HepG2 (cell line): ENCODE data around the gene STYX. TPM values are rescaled to one million over a fixed set of nuclear protein-coding genes. Genes with fewer than 3 reads are reported as not detected.
A peak's percentile ranks its signal among the peaks of the same experiment; 100 is the strongest.

Experiments used
- CSRNP2 ChIP-seq: sonication (generic); formaldehyde crosslinking; conservative IDR thresholded peaks from 2 replicates; pipeline ENCODE4 v1.8.0; 2022; ENCODE audit warnings: low read depth, missing genetic modification reagents
- HMGXB3 ChIP-seq: sonication (generic); formaldehyde crosslinking; IDR thresholded peaks from 2 replicates; pipeline ENCODE4 v1.4.0; 2020; ENCODE audit warnings: missing genetic modification reagents, borderline replicate concordance
- NFKB2 ChIP-seq: sonication (generic); formaldehyde crosslinking; IDR thresholded peaks from 2 replicates; pipeline ENCODE4 v1.4.0; 2020; ENCODE audit warnings: missing genetic modification reagents, borderline replicate concordance
- PPARG ChIP-seq: conservative IDR thresholded peaks from 2 replicates; pipeline ENCODE4 v1.6.1; 2016; ENCODE audit warnings: missing biosample characterization, missing genetic modification reagents
- REXO4 ChIP-seq: sonication (generic); formaldehyde crosslinking; IDR thresholded peaks from 2 replicates; pipeline ENCODE4 v1.8.0; 2022; ENCODE audit warnings: missing genetic modification reagents, mild to moderate bottlenecking, borderline replicate concordance
- ZBTB20 ChIP-seq: sonication (generic); formaldehyde crosslinking; IDR thresholded peaks from 2 replicates; pipeline ENCODE4 v1.8.1; 2023; ENCODE audit warnings: missing genetic modification reagents, low read depth, mild to moderate bottlenecking, borderline replicate concordance
- ZFP62 ChIP-seq: sonication (generic); formaldehyde crosslinking; IDR thresholded peaks from 2 replicates; pipeline ENCODE4 v1.4.0; 2020; ENCODE audit warnings: missing genetic modification reagents
- ZNF431 ChIP-seq: sonication (generic); formaldehyde crosslinking; IDR thresholded peaks from 2 replicates; pipeline ENCODE4 v1.9.0; 2022; ENCODE audit warnings: missing genetic modification reagents, low read depth, mild to moderate bottlenecking, borderline replicate concordance
- ZNF468 ChIP-seq: sonication (generic); formaldehyde crosslinking; IDR thresholded peaks from 2 replicates; pipeline ENCODE4 v1.8.0; 2022; ENCODE audit warnings: mild to moderate bottlenecking, moderate library complexity, missing genetic modification reagents
- ZNF549 ChIP-seq: sonication (generic); formaldehyde crosslinking; IDR thresholded peaks from 2 replicates; pipeline ENCODE4 v1.5.0; 2020; ENCODE audit warnings: missing genetic modification reagents
- polyA plus RNA-seq, 8 experiments: library from polyadenylated mRNA; depleted of rRNA in 3 of 8; stranded (reverse) in 7 of 8; unstranded in 1 of 8; fragments of >200 nt; fragmentation: Illumina TruSeq in 4 of 8; extraction: Trizol in 4 of 8; gene quantifications; 2 replicates each; pipeline versions ENCODE4 v1.2.1 to v1.2.3, GENCODE V29; 2011 to 2016; ENCODE audit warnings: low read depth in 4 of 8, missing spikeins in 1 of 8, mixed read lengths in 1 of 8; ENCODE audit not compliant: insufficient read depth in 1 of 8
- total RNA-seq, 5 experiments: library from RNA; depleted of rRNA; stranded (reverse); fragments of >200 nt; fragmentation: Illumina TruSeq; extraction: Trizol; gene quantifications; 2 replicates each; pipeline ENCODE4 v1.2.3, GENCODE V29; 2016; ENCODE audit warnings: low read depth in 1 of 5
- TF ChIP-seq, protein P1 (sequence below): IDR thresholded peaks from 2 replicates; pipeline ENCODE4 v1.6.1; 2016
- TF ChIP-seq, protein P2 (sequence below): fragments of 450-650 bp; IDR thresholded peaks from 2 replicates; pipeline ENCODE4 v1.6.1; 2017; ENCODE audit warnings: mild to moderate bottlenecking
- TF ChIP-seq, protein P3 (sequence below): sonication (generic); formaldehyde crosslinking; IDR thresholded peaks from 2 replicates; pipeline ENCODE4 v1.4.0; 2020; ENCODE audit warnings: missing genetic modification reagents
- TF ChIP-seq, protein P4 (sequence below): sonication (generic); formaldehyde crosslinking; IDR thresholded peaks from 2 replicates; pipeline ENCODE4 v1.5.1; 2020; ENCODE audit warnings: mild to moderate bottlenecking, missing genetic modification reagents, moderate library complexity

STYX gene
- total and polyA plus RNA-seq, 2 of the 13 experiments (the other 11 are each of a cell fraction or from before 2014, with no cell fraction given) = 6.6 to 10.9 TPM

- TF ChIP-seq, protein P1, sequence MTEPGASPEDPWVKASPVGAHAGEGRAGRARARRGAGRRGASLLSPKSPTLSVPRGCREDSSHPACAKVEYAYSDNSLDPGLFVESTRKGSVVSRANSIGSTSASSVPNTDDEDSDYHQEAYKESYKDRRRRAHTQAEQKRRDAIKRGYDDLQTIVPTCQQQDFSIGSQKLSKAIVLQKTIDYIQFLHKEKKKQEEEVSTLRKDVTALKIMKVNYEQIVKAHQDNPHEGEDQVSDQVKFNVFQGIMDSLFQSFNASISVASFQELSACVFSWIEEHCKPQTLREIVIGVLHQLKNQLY (CRISPR knock-in tag) = no peak; the same call in 1 of the 2 replicates
- TF ChIP-seq, protein P2, sequence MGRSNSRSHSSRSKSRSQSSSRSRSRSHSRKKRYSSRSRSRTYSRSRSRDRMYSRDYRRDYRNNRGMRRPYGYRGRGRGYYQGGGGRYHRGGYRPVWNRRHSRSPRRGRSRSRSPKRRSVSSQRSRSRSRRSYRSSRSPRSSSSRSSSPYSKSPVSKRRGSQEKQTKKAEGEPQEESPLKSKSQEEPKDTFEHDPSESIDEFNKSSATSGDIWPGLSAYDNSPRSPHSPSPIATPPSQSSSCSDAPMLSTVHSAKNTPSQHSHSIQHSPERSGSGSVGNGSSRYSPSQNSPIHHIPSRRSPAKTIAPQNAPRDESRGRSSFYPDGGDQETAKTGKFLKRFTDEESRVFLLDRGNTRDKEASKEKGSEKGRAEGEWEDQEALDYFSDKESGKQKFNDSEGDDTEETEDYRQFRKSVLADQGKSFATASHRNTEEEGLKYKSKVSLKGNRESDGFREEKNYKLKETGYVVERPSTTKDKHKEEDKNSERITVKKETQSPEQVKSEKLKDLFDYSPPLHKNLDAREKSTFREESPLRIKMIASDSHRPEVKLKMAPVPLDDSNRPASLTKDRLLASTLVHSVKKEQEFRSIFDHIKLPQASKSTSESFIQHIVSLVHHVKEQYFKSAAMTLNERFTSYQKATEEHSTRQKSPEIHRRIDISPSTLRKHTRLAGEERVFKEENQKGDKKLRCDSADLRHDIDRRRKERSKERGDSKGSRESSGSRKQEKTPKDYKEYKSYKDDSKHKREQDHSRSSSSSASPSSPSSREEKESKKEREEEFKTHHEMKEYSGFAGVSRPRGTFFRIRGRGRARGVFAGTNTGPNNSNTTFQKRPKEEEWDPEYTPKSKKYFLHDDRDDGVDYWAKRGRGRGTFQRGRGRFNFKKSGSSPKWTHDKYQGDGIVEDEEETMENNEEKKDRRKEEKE = no peak
- TF ChIP-seq CSRNP2 (no peak), ZNF549 (CRISPR knock-in tag) (no peak), ZNF468 (CRISPR knock-in tag) (no peak), ZBTB20 (no peak; the same call in 1 of the 2 replicates), REXO4 (CRISPR knock-in tag) (no peak), HMGXB3 (no peak), NFKB2 (peak; percentile 97; the same call in 1 of the 2 replicates), ZFP62 (no peak), PPARG (peak; percentile 67; the same call in 1 of the 2 replicates), ZNF431 (peak; percentile 79; the same call in 1 of the 2 replicates)
- TF ChIP-seq, protein P3, sequence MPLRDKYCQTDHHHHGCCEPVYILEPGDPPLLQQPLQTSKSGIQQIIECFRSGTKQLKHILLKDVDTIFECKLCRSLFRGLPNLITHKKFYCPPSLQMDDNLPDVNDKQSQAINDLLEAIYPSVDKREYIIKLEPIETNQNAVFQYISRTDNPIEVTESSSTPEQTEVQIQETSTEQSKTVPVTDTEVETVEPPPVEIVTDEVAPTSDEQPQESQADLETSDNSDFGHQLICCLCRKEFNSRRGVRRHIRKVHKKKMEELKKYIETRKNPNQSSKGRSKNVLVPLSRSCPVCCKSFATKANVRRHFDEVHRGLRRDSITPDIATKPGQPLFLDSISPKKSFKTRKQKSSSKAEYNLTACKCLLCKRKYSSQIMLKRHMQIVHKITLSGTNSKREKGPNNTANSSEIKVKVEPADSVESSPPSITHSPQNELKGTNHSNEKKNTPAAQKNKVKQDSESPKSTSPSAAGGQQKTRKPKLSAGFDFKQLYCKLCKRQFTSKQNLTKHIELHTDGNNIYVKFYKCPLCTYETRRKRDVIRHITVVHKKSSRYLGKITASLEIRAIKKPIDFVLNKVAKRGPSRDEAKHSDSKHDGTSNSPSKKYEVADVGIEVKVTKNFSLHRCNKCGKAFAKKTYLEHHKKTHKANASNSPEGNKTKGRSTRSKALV (CRISPR knock-in tag) = peak; percentile 88
- TF ChIP-seq, protein P4, sequence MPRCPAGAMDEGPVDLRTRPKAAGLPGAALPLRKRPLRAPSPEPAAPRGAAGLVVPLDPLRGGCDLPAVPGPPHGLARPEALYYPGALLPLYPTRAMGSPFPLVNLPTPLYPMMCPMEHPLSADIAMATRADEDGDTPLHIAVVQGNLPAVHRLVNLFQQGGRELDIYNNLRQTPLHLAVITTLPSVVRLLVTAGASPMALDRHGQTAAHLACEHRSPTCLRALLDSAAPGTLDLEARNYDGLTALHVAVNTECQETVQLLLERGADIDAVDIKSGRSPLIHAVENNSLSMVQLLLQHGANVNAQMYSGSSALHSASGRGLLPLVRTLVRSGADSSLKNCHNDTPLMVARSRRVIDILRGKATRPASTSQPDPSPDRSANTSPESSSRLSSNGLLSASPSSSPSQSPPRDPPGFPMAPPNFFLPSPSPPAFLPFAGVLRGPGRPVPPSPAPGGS (CRISPR knock-in tag) = peak; percentile 75
Measured at GRCh38 chr14:52791223-52792096, 61.5 kb downstream of the STYX start, which contains the start of gene GNPNAT1 (continued).
